IMR-90 (cell line): ENCODE data around the gene FFAR1. TPM values are rescaled to one million over a fixed set of nuclear protein-coding genes. Genes with fewer than 3 reads are reported as not detected.

Experiments used
- ATAC-seq: fragments of 200-7000 bp; cut with Tn5 transposase; 2 replicates; pipeline ENCODE4 v1.9.1; 2020; ENCODE audit warnings: low read depth, mild to moderate bottlenecking, moderate library complexity
- BruUV-seq: library from RNA; stranded (reverse); fragments of 400-500 nt; replicated peaks from 2 replicates; lab custom pipeline; 2021; lab: Mats Ljungman, UMichigan
- CTCF ChIA-PET: fragments of 300-600 bp; formaldehyde crosslinking; extraction: SDS; loops from one replicate; lab custom pipeline; 2021; ENCODE audit warnings: antibody characterized with exemption; lab: Yijun Ruan, JAX
- POLR2A ChIA-PET: fragments of 300-600 bp; sonication (Branson Sonifier 250); formaldehyde crosslinking; loops from one replicate; lab custom pipeline; 2022; ENCODE audit warnings: antibody characterized with exemption; ENCODE audit not compliant: unreplicated experiment; lab: Charles Lee
- DNase-seq: peaks from one replicate; pipeline ENCODE4 v3.0.0; 2013
- H2AFZ ChIP-seq: replicated peaks from 2 replicates; pipeline ENCODE3; 2013; ENCODE audit warnings: low read length, mild to moderate bottlenecking; ENCODE audit not compliant: poor library complexity
- H2AK5ac ChIP-seq: 2 replicates; pipeline ENCODE4 v1.6.1; 2013; ENCODE audit warnings: low read depth, low read length, inconsistent platforms
- H2AK9ac ChIP-seq: replicated peaks from 2 replicates; pipeline ENCODE3; 2013; ENCODE audit warnings: mild to moderate bottlenecking, low read depth, low read length, moderate library complexity; ENCODE audit not compliant: poor library complexity
- H2BK120ac ChIP-seq: 2 replicates; pipeline ENCODE4 v1.6.1; 2013; ENCODE audit warnings: low read depth, low read length, inconsistent platforms
- H2BK15ac ChIP-seq: 3 replicates; pipeline ENCODE4 v1.6.1; 2013; ENCODE audit warnings: low read depth, low read length, inconsistent platforms
- H2BK20ac ChIP-seq: 2 replicates; pipeline ENCODE4 v1.6.1; 2013; ENCODE audit warnings: low read depth, mild to moderate bottlenecking, inconsistent platforms, low read length, moderate library complexity
- H2BK5ac ChIP-seq: 2 replicates; pipeline ENCODE4 v1.6.1; 2013; ENCODE audit warnings: mild to moderate bottlenecking, low read depth, low read length, inconsistent platforms; ENCODE audit not compliant: poor library complexity, severe bottlenecking
- H3K14ac ChIP-seq: replicated peaks from 2 replicates; pipeline ENCODE4 v1.6.1; 2013; ENCODE audit warnings: low read depth, low read length, inconsistent platforms
- H3K18ac ChIP-seq: 2 replicates; pipeline ENCODE4 v1.6.1; 2013; ENCODE audit warnings: low read depth, low read length, control low read depth
- H3K23ac ChIP-seq: 2 replicates; pipeline ENCODE4 v1.6.1; 2013; ENCODE audit warnings: low read depth, low read length, inconsistent platforms
- H3K27ac ChIP-seq: 2 replicates; pipeline ENCODE4 v1.5.1; 2013; ENCODE audit warnings: mild to moderate bottlenecking, control low read depth, low read length; ENCODE audit not compliant: insufficient read depth
- H3K27me3 ChIP-seq: 2 replicates; pipeline ENCODE4 v1.6.1; 2013; ENCODE audit warnings: low read length; ENCODE audit not compliant: control insufficient read depth, insufficient read depth
- H3K36me3 ChIP-seq: 2 replicates; pipeline ENCODE4 v1.6.1; 2013; ENCODE audit warnings: low read length, mixed read lengths; ENCODE audit not compliant: control insufficient read depth, insufficient read depth
- H3K4ac ChIP-seq: 2 replicates; pipeline ENCODE4 v1.6.1; 2013; ENCODE audit warnings: low read depth, low read length, inconsistent platforms
- H3K4me1 ChIP-seq: 2 replicates; pipeline ENCODE4 v1.6.1; 2013; ENCODE audit warnings: low read length, mixed read lengths; ENCODE audit not compliant: control insufficient read depth, insufficient read depth
- H3K4me2 ChIP-seq: 2 replicates; pipeline ENCODE4 v1.6.1; 2013; ENCODE audit warnings: low read depth, mild to moderate bottlenecking, control low read depth, low read length, moderate library complexity
- H3K4me3 ChIP-seq: 2 replicates; pipeline ENCODE4 v1.5.1; 2013; ENCODE audit warnings: low read depth, mild to moderate bottlenecking, control low read depth, low read length, moderate library complexity; ENCODE audit not compliant: insufficient read depth
- H3K56ac ChIP-seq: 2 replicates; pipeline ENCODE4 v1.6.1; 2013; ENCODE audit warnings: low read length, inconsistent platforms; ENCODE audit not compliant: insufficient read depth; ENCODE audit errors: extremely low read depth
- H3K79me1 ChIP-seq, 2 experiments: 2 replicates each; pipeline ENCODE4 v1.6.1; 2013; ENCODE audit warnings: low read length in 2 of 2, inconsistent platforms in 1 of 2, low read depth in 1 of 2
- H3K9ac ChIP-seq: 2 replicates; pipeline ENCODE4 v1.6.1; 2013; ENCODE audit warnings: low read depth, low read length, control low read depth
- H3K9me1 ChIP-seq: 2 replicates; pipeline ENCODE4 v1.6.1; 2013; ENCODE audit warnings: low read length, inconsistent platforms; ENCODE audit not compliant: insufficient read depth
- H3K9me3 ChIP-seq: 2 replicates; pipeline ENCODE4 v1.6.1; 2013; ENCODE audit warnings: low read length; ENCODE audit not compliant: control insufficient read depth, insufficient read depth
- H4K20me1 ChIP-seq: 2 replicates; pipeline ENCODE4 v1.6.1; 2013; ENCODE audit warnings: low read length, inconsistent platforms; ENCODE audit not compliant: insufficient read depth
- H4K5ac ChIP-seq: 2 replicates; pipeline ENCODE4 v1.6.1; 2013; ENCODE audit warnings: mild to moderate bottlenecking, low read depth, low read length, control low read depth
- H4K8ac ChIP-seq, 2 experiments: 2 replicates each; pipeline ENCODE4 v1.6.1; 2013; ENCODE audit warnings: low read depth in 2 of 2, low read length in 2 of 2, control low read depth in 1 of 2, inconsistent platforms in 1 of 2
- H4K91ac ChIP-seq: 2 replicates; pipeline ENCODE4 v1.6.1; 2013; ENCODE audit warnings: low read depth, low read length, inconsistent platforms; ENCODE audit not compliant: insufficient read depth
- BHLHE40 ChIP-seq: fragments of 150-350 bp; IDR thresholded peaks from 2 replicates; pipeline ENCODE4 v1.6.1; 2016; ENCODE audit warnings: mild to moderate bottlenecking, low read depth, low read length
- CEBPB ChIP-seq: IDR thresholded peaks from 2 replicates; pipeline ENCODE4 v1.6.1; 2012; ENCODE audit warnings: low read depth, low read length, improper control_type of control experiment
- CHD1 ChIP-seq: IDR thresholded peaks from 2 replicates; pipeline ENCODE4 v1.6.1; 2012; ENCODE audit warnings: low read depth, low read length, improper control_type of control experiment
- ELK1 ChIP-seq: fragments of 150-350 bp; IDR thresholded peaks from 2 replicates; pipeline ENCODE4 v1.6.1; 2016; ENCODE audit warnings: low read depth, mild to moderate bottlenecking, low read length, moderate library complexity, borderline replicate concordance
- FOS ChIP-seq: fragments of 150-350 bp; IDR thresholded peaks from 2 replicates; pipeline ENCODE4 v1.6.1; 2016; ENCODE audit warnings: low read depth, low read length
- MAFK ChIP-seq: IDR thresholded peaks from 2 replicates; pipeline ENCODE4 v1.6.1; 2012; ENCODE audit warnings: low read depth, low read length, improper control_type of control experiment
- MAZ ChIP-seq: IDR thresholded peaks from 2 replicates; pipeline ENCODE4 v1.6.1; 2012; ENCODE audit warnings: low read depth, mild to moderate bottlenecking, low read length, improper control_type of control experiment, moderate library complexity, borderline replicate concordance
- MXI1 ChIP-seq: IDR thresholded peaks from 2 replicates; pipeline ENCODE4 v1.6.1; 2012; ENCODE audit warnings: low read depth, mild to moderate bottlenecking, low read length, moderate library complexity, borderline replicate concordance
- NFE2L2 ChIP-seq: fragments of 150-350 bp; IDR thresholded peaks from 2 replicates; pipeline ENCODE4 v1.6.1; 2016; ENCODE audit warnings: low read depth, mild to moderate bottlenecking, low read length
- POLR2A ChIP-seq: IDR thresholded peaks from 2 replicates; pipeline ENCODE4 v1.6.1; 2012; ENCODE audit warnings: mild to moderate bottlenecking, low read depth, low read length
- RAD21 ChIP-seq: IDR thresholded peaks from 2 replicates; pipeline ENCODE4 v1.6.1; 2012; ENCODE audit warnings: low read length, improper control_type of control experiment
- RCOR1 ChIP-seq: IDR thresholded peaks from 2 replicates; pipeline ENCODE4 v1.6.1; 2012; ENCODE audit warnings: mild to moderate bottlenecking, low read length, improper control_type of control experiment; ENCODE audit not compliant: insufficient replicate concordance
- RFX5 ChIP-seq: IDR thresholded peaks from 2 replicates; pipeline ENCODE4 v1.8.0; 2012; ENCODE audit warnings: low read depth, mild to moderate bottlenecking, low read length, moderate library complexity
- SMC3 ChIP-seq: fragments of 150-350 bp; IDR thresholded peaks from 2 replicates; pipeline ENCODE4 v1.6.1; 2016; ENCODE audit warnings: low read depth, mild to moderate bottlenecking, antibody characterized with exemption, low read length, moderate library complexity
- USF2 ChIP-seq: fragments of 150-350 bp; IDR thresholded peaks from 2 replicates; pipeline ENCODE4 v1.6.1; 2017; ENCODE audit warnings: mild to moderate bottlenecking, antibody characterized with exemption, low read length, low read depth
- WGBS, 2 experiments: methylation state at CpG; one replicate each; pipeline versions ENCODE4 v1.1.5 to v1.1.7; 2013; ENCODE audit warnings: missing lambda C conversion rate in 2 of 2; ENCODE audit not compliant: insufficient read length in 1 of 2; ENCODE audit errors: extremely low coverage in 2 of 2; 5-methylcytosine and 5-hydroxymethylcytosine counted together
- dilution Hi-C: fragments of 300-500 bp; cut with HindIII; formaldehyde crosslinking; loops from one replicate; pipeline ENCODE4 v1.14.3; 2018; ENCODE audit warnings: low sequenced_read_pairs; ENCODE audit not compliant: unreplicated experiment
- in situ Hi-C: fragments of 300-500 bp; cut with MboI; formaldehyde crosslinking; loops from 3 replicates; pipeline ENCODE4 v1.14.3; 2019; ENCODE audit warnings: low sequenced_read_pairs, inconsistent platforms, mixed read lengths
- intact Hi-C: fragments of 100-400 bp; cut with micrococcal nuclease; formaldehyde crosslinking; loops from 2 replicates; pipeline ENCODE4 v1.10.0; 2022
- polyA plus RNA-seq, 3 experiments: library from polyadenylated mRNA; depleted of rRNA; stranded (reverse); fragments of >200 nt; gene quantifications; 2 replicates each; pipeline ENCODE4 v1.2.3, GENCODE V29; 2012; ENCODE audit warnings: low replicate concordance in 1 of 3
- total RNA-seq: library from RNA; depleted of rRNA; stranded (reverse); fragments of >200 nt; gene quantifications from 2 replicates; pipeline ENCODE4 v1.2.3, GENCODE V29; 2012
- TF ChIP-seq, protein P1 (sequence below): conservative IDR thresholded peaks from 2 replicates; pipeline ENCODE4 v1.5.1; 2012; ENCODE audit warnings: mild to moderate bottlenecking, low read depth, low read length, improper control_type of control experiment

The FFAR1 gene
- total and polyA plus RNA-seq, 2 of the 4 experiments (the other 2 are of a cell fraction): not detected

DNA sequence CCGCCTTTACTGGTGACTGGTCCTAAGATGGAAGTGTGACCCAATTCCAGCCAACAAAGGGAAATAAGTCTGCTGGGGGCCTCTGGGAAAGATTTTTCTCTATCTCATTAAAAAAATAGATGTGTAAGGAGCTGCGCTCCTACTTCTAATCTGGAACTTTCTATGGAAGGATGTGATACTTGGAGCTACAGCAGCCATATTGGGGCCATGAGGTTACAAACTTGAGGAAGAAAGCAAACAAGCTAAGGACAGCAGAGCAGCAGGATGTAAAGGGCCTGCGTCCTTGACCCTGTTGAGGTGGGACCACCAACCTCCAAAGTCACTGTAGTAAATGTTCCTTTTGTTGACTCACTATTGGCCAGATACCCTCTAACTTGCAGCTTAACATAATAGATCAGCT lies 30.7 kb downstream of the FFAR1 start:
- in situ Hi-C loops (no loop called here), intact Hi-C loops (no loop called here), dilution Hi-C loops (no loop called here)
- Histone ChIP-seq H2AK9ac (no peak overlapping the region), H3K36me3 (no peaks in the 10 kb centered on the region), H2BK20ac (no peak overlapping the region), H3K9me1 (no peaks in the 10 kb centered on the region), H3K9ac (no peak overlapping the region), H3K27me3 (peaks cover 4% of the 10 kb centered on the region), H4K20me1 (no peaks in the 10 kb centered on the region), H3K14ac (no peak overlapping the region), H2BK5ac (no peak overlapping the region), H3K4me3 (no peak overlapping the region), H3K79me1 (no peaks in the 10 kb centered on the region), H3K9me3 (peaks cover 2% of the 10 kb centered on the region), H2BK120ac (no peak overlapping the region), H3K4me2 (no peak overlapping the region), H3K56ac (no peak overlapping the region), H3K27ac (no peak overlapping the region), H3K18ac (no peak overlapping the region), H3K4ac (no peak overlapping the region), H4K5ac (no peak overlapping the region), H3K4me1 (no peaks in the 10 kb centered on the region), H2AK5ac (no peak overlapping the region), H2BK15ac (no peak overlapping the region), H3K23ac (no peak overlapping the region), H4K8ac (no peak overlapping the region), H4K91ac (no peak overlapping the region), H2AFZ (no peak overlapping the region)
- POLR2A ChIA-PET: no interaction called here
- BruUV-seq: no TSS peak
- no peak for TF ChIP-seq CHD1
- TF ChIP-seq NFE2L2: no peak
- no peak for TF ChIP-seq MAFK
- no peak for TF ChIP-seq MXI1
- no peak for TF ChIP-seq MAZ
- no peak for TF ChIP-seq RCOR1
- no peak for TF ChIP-seq CEBPB
- no peak for TF ChIP-seq RFX5
- no peak for TF ChIP-seq FOS
- no peak for TF ChIP-seq RAD21
- no peak for TF ChIP-seq USF2
- TF ChIP-seq POLR2A: no peak
- TF ChIP-seq, protein P1, sequence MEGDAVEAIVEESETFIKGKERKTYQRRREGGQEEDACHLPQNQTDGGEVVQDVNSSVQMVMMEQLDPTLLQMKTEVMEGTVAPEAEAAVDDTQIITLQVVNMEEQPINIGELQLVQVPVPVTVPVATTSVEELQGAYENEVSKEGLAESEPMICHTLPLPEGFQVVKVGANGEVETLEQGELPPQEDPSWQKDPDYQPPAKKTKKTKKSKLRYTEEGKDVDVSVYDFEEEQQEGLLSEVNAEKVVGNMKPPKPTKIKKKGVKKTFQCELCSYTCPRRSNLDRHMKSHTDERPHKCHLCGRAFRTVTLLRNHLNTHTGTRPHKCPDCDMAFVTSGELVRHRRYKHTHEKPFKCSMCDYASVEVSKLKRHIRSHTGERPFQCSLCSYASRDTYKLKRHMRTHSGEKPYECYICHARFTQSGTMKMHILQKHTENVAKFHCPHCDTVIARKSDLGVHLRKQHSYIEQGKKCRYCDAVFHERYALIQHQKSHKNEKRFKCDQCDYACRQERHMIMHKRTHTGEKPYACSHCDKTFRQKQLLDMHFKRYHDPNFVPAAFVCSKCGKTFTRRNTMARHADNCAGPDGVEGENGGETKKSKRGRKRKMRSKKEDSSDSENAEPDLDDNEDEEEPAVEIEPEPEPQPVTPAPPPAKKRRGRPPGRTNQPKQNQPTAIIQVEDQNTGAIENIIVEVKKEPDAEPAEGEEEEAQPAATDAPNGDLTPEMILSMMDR: no peak
- TF ChIP-seq BHLHE40: no peak
- TF ChIP-seq ELK1: no peak
- TF ChIP-seq SMC3: no peak
- no peak for ATAC-seq
- CTCF ChIA-PET: no interaction called here
- no CpG with 5 or more reads among the region's 3 CpGs for WGBS, 2 experiments
- DNase-seq: no peak
